Adipose tissue (tissue), 3 donors: ENCODE data around the gene C16orf90. TPM values are rescaled to one million over a fixed set of nuclear protein-coding genes. Genes with fewer than 3 reads are reported as not detected.
"Not testable (repeated sequence)": the region's sequence is repeated elsewhere in the genome, so short reads cannot be mapped to it uniquely, and the experiment has no call there.

Source experiments
- H3K27ac ChIP-seq: one replicate; pipeline ENCODE4 v1.5.1; 2013; ENCODE audit warnings: low read depth, low read length
- WGBS, 3 donors: extraction: QIAGEN DNeasy Blood & Tissue Kit; methylation state at CpG; one replicate each; pipeline ENCODE4 v1.1.7; 2013; 5-methylcytosine and 5-hydroxymethylcytosine counted together
- polyA plus RNA-seq, 3 donors: library from polyadenylated mRNA; stranded (reverse); fragments of 200-250 nt; gene quantifications; one replicate each; pipeline ENCODE4 v1.2.3, GENCODE V29; 2013
- donor health status: healthy with polysubstance abuse.
- donor health status: Bipolar disorder and iron deficiency.
- donor health status: healthy.

C16orf90 gene
- polyA plus RNA-seq, 3 donors: not detected

DNA sequence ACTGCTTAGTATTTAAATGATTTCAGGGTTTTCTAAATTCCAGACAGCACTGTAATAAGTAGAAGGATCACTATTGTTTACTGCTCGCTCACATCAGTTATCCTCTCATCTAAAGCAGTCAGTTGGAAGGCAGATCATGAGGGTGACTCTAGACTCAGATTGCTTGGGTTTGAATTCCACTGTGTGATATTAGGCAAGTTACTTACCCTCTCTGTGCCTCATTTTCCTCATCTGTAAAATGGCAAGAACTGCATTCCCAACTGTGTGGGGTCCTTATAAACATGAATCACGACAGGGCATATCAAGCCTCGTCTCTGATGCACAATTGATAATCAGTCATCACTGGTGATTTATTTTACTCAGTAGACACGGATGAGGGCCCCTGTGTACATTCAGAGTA is 20.6 kb upstream of the C16orf90 start:
- WGBS, 3 donors: 92 to 94% (median 93%) methylated on average over 4 of the region's 4 CpGs
- no peak overlapping the region for H3K27ac ChIP-seq

DNA sequence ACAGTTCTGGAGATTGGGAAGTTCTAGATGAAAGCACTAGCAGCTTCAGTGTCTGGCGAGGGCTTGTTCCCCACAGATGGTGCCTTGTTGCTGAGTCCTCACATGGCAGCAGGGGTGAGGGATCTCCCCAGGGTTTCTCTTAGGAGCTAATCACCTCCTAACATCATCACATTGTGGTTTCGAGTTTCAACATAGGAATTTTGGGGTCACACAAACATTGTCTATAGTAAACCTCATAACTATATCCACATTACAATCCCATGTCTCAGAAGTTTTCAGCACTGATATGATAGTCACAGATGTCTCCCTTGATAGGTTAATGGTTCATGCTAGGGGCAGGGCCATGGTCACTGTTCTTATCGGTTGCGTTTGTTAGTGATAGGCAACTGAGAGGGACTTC is 19.3 kb upstream of the C16orf90 start:
- H3K27ac ChIP-seq: no peak overlapping the region
- 94 to 96% (median 95%) methylated on average over 4 of the region's 4 CpGs for WGBS, 3 donors

- WGBS, 3 donors: 69 to 87% (median 85%) methylated on average over 7 of the region's 7 CpGs
- H3K27ac ChIP-seq: no peak overlapping the region
Measured at GRCh38 chr16:3513892-3514583, 18.7 kb upstream of the C16orf90 start.

- 93 to 96% (median 96%) methylated on average over 23 of the region's 23 CpGs for WGBS, 3 donors
Measured at GRCh38 chr16:3511286-3512180, 16.2 kb upstream of the C16orf90 start.

GRCh38 chr16:3510416-3510815 is 15.1 kb upstream of the C16orf90 start:
- H3K27ac ChIP-seq: no peak overlapping the region
- WGBS, 3 donors: 91 to 96% (median 93%) methylated on average over 10 of the region's 10 CpGs

More at GRCh38 chr16:3511286-3512180, 16.2 kb upstream of the C16orf90 start:
- no peak overlapping the region for H3K27ac ChIP-seq

GRCh38 chr16:3509470-3509928 is 14.2 kb upstream of the C16orf90 start:
- no peak overlapping the region for H3K27ac ChIP-seq
- 78 to 86% (median 84%) methylated on average over 13 of the region's 13 CpGs for WGBS, 3 donors

DNA sequence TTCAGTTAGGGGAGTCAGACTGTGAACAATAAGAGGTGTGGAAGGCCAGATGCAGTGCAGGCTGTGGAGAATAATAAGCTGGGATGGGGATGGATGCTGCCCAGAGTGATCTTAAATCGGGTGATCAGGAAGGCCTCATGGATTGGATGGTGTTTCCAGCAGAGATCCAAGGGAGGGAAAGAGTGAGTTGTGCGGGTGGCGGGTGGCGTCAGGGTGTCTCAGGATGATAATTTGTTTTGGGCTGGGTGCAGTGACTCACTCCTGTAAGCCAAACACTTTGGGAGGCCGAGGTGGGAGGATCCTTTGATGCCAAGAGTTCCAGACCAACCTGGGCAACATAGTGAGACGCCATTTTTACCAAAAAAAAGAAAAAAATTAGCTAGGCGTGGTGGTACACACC is 13.4 kb upstream of the C16orf90 start:
- no peak overlapping the region for H3K27ac ChIP-seq
- WGBS, 3 donors: 94 to 97% (median 97%) methylated on average over 7 of the region's 7 CpGs

GRCh38 chr16:3503523-3503922 is 8.2 kb upstream of the C16orf90 start:
- WGBS, 3 donors: 70 to 80% (median 75%) methylated on average over 6 of the region's 6 CpGs
- no peak overlapping the region for H3K27ac ChIP-seq

GRCh38 chr16:3501783-3502400 is 6.6 kb upstream of the C16orf90 start:
- H3K27ac ChIP-seq: no peak overlapping the region
- WGBS, 3 donors: 74 to 83% (median 80%) methylated on average over 22 of the region's 22 CpGs

DNA sequence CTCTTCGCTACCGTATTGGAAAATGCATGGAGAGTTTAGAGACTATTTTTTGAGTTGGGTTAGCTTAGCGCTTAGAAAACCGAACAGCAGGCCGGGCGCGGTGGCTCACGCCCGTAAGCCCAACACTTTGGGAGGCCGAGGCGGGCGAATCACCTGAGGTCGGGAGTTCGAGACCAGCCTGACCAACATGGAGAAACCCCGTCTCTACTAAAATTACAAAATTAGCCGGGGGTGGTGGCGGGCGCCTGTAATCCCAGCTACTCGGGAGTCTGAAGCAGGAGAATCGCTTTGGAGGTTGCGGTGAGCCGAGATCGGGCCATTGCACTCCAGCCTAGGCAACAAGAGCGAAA is 6.1 kb upstream of the C16orf90 start:
- WGBS, 3 donors: 8 to 16% (median 11%) methylated on average over 24 of the region's 24 CpGs
- H3K27ac ChIP-seq: not testable (repeated sequence)

DNA sequence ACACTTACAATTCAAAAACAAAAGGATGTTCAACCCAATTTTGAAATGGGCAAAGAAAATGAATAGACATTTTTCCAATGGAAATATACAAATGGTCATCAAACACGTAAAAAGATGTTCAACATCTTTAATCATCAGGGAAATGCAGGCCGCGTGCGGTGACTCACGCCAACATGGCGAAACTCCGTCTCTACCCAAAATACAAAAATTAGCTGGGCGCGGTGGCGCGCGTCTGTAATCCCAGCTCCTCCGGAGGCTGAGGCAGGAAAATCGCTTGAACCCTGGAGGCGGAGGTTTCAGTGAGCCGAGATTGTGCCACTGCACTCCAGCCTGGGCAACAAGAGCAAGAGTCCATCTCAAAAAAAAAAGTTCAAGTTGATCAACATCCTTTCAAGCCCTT is 3.7 kb upstream of the C16orf90 start:
- 97 to 98% (median 98%) methylated on average over 16 of the region's 16 CpGs for WGBS, 3 donors
- no peak overlapping the region for H3K27ac ChIP-seq

GRCh38 chr16:3497771-3498170 is 2.5 kb upstream of the C16orf90 start:
- H3K27ac ChIP-seq: no peak overlapping the region
- WGBS, 3 donors: 95 to 99% (median 97%) methylated on average over 4 of the region's 4 CpGs

DNA sequence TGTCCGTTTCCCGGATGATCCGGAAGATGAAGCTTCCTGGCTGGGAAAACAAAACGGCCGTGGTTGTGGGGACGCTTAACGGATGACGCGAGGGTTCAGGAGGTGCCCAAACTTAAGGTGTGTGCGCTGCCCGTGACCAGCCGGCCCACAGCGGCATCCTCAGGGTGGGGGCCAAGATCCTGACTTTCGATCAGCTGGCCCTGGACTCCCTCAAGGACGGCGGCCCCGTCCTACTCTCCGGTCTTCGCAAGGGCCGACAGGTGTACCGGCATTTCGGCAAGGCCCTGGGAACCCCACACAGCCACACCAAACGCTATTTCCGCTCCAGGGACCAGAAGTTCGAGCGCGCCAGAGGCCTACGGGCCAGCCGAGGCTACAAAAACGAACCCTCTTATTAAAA is 1.1 kb upstream of the C16orf90 start:
- 94 to 96% (median 96%) methylated on average over 30 of the region's 30 CpGs for WGBS, 3 donors

DNA sequence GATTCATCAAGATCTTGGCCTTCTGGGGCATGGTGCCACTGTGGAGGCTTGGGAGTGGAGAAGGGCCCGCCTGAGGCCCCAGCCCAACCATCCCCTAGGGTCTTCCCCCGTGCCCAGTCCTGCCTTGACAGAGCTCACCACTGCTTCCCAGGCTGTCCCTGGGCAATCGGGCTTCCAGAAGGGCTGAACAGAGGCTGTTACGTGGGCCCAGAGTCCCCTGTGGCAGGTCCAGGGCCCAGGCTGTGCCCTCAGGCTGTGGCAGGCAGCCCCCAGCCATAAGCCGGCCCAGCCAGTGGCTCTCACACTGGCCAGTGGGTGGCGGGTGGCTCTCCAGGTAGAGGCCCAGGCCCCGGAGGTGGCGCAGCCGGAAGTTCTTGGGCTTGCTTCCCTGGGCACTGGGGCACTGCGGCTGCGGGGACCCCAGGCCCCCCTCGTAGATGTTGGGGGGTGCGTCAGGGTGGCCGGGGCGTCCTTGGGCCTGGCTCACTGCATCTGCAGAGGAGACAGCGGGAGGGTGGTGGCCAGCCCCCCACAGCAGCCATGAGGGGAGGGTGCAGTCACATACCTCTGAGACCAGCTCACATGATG is 809 bp downstream of the C16orf90 start:
- H3K27ac ChIP-seq: no peak overlapping the region
- 95% methylated on average over 16 of the region's 16 CpGs for WGBS, 3 donors

More for the DNA sequence above, 1.1 kb upstream of the C16orf90 start:
- no peak overlapping the region for H3K27ac ChIP-seq

DNA sequence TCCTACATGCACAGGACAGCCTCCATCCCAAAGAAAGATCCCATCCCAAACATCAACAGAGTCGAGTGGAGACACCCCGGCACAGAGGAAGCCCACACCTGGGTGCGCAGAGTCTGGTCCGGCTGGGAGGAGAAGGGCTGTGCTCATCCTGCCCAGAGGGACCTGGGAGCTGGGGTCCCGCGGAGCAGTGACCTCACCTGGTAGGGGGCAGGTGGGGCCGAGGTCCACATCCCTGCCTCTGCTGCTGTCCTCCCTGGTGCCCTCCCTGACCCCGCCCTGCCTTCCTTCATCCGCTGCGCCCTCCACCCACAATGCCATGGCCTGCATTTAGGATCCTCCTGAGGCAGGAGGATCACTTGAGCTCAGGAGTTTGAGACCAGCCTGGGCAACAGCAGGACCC is 2.9 kb downstream of the C16orf90 start:
- WGBS, 3 donors: 87 to 95% (median 89%) methylated on average over 9 to 10 of the region's 10 CpGs
- no peak overlapping the region for H3K27ac ChIP-seq

GRCh38 chr16:3490911-3491629 is 4.2 kb downstream of the C16orf90 start:
- H3K27ac ChIP-seq: no peak overlapping the region
- 39 to 54% (median 46%) methylated on average over 17 of the region's 17 CpGs for WGBS, 3 donors

GRCh38 chr16:3488801-3489200 is 6.5 kb downstream of the C16orf90 start:
- H3K27ac ChIP-seq: no peak overlapping the region
- 64 to 80% (median 72%) methylated on average over 9 of the region's 13 CpGs for WGBS, 3 donors
